Mononuclear cell (primary cell): ENCODE results near the gene ADAM12. TPM values are rescaled to one million over a fixed set of nuclear protein-coding genes. Genes with fewer than 3 reads are reported as not detected.
"Not testable (repeated sequence)": the region's sequence is repeated elsewhere in the genome, so short reads cannot be mapped to it uniquely, and the experiment has no call there.

ENCODE experiments used
- H3K27me3 ChIP-seq: 2 replicates; pipeline ENCODE4 v1.6.0; 2011; ENCODE audit warnings: low read length, control low read depth; ENCODE audit not compliant: insufficient read depth
- H3K4me1 ChIP-seq: 2 replicates; pipeline ENCODE4 v1.5.1; 2011; ENCODE audit warnings: mild to moderate bottlenecking, low read length, control low read depth; ENCODE audit not compliant: insufficient read depth
- H3K4me3 ChIP-seq: 2 replicates; pipeline ENCODE4 v1.5.1; 2011; ENCODE audit warnings: mild to moderate bottlenecking, low read length, moderate library complexity
- H3K9me3 ChIP-seq: 2 replicates; pipeline ENCODE4 v1.5.1; 2011; ENCODE audit warnings: low read depth, mild to moderate bottlenecking, control low read depth, low read length
- total RNA-seq: library from RNA; depleted of rRNA; stranded (reverse); fragments of >200 nt; gene quantifications from one replicate; pipeline ENCODE4 v1.2.3, GENCODE V29; 2012

ADAM12 gene
- total RNA-seq, 1 donor: 1.7 TPM

DNA sequence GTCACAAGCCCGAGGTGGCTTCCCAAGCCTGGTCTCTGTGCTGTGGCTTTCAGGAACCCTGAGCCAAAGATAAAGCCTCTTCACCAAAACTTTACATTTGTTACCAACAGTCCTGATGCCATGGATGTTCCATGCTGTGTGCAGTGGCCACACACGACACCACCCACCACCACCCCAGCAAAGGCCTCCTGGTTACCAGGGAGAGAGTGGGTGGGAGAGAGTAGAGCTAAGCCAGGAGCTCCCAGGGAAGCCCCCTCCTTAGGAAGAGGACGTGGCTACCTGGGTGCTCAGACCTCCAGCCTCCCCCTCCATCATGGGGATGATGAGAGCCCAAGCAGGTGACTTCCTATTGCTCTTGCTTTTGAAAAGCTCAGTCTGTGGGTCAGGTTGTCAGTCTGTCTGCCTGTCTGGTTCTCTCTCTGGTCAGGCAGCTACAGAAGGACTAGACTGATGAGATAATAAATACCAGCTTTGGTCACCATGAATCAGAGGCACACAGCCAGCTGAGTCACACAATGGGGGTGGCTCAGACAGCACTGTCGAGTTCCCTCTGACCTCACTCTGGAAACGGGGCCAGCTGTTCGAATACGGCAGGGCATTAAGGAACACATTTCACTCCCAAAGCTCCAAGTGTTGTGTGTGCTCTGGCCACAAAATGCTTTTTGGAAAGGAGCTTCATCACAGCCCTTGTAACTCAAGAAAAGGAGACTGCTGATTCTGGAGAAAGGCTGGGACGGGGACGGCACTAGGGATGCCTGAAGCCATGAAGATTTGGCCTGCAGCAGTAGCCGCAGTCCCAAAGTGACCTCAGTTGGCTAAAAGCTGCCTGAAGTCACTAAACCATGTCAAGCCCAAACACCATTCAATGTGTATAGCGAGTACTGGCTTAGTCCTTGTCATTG lies 325.9 kb downstream of the ADAM12 start:
- Histone ChIP-seq H3K4me1 (no peaks in the 10 kb centered on the region), H3K4me3 (no peak overlapping the region), H3K27me3 (peaks cover 2% of the 10 kb centered on the region), H3K9me3 (no peaks in the 10 kb centered on the region)

DNA sequence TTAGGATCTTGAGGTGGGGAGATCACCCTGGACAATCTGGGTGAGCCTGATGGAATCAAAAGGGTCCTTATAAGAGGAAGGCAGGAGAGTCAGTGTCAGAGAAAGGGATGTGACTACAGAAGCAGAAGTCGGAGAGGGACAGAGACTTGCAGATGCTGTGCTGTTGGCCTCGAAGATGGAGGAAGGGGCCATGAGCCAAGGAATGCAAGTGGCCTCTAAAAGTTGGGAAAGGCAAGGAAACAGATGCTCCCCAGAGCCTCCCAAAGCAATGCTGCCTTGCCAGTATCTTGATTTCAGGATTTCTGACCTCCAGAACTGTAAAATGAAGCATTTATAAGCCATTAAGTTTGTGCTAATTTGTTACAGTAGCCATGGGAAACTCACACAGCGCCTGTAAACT lies 326.8 kb downstream of the ADAM12 start:
- no peaks in the 10 kb centered on the region for H3K9me3 ChIP-seq
- no peaks in the 10 kb centered on the region for H3K4me1 ChIP-seq
- no peak overlapping the region for H3K4me3 ChIP-seq
- H3K27me3 ChIP-seq: peaks cover 2% of the 10 kb centered on the region

- Histone ChIP-seq H3K9me3 (no peaks in the 10 kb centered on the region), H3K27me3 (peaks cover 2% of the 10 kb centered on the region), H3K4me3 (no peak overlapping the region), H3K4me1 (no peaks in the 10 kb centered on the region)
Measured at GRCh38 chr10:126060261-126060931, 327.9 kb downstream of the ADAM12 start.

DNA sequence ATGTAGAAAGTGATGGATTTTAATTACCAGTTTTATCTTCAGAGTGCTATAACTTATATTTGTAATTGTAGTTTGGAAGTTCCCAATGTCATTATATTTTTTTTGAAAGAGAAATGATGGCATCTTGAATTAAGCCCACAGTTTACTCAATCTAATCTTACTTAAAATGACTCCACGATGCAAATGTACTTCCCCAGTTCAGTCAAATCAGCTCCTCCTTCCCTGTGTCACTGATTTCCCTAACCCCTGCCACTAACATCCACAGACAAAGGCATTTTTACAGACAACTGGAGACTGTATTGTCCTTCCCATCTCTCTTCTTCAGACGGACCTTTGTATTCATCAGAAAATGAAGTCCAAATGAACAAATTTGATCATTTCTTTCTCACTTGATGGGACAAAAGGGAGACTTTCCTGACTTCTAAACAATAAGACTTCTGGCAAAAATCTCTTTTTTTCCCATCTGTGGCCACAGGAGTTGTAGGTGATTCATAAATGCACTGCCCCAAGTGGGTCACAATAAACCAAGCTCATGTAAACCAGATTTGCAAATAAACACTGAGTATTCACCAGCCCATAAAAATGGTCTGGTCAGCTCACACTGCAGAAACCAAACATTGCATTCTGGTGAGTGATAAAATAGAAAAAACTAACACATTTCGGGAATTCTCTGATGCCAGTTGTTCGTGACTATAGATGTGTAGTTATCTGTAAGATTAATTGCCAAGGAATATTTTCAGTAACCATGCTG lies 329.0 kb downstream of the ADAM12 start:
- peaks cover 2% of the 10 kb centered on the region for H3K27me3 ChIP-seq
- no peaks in the 10 kb centered on the region for H3K9me3 ChIP-seq
- H3K4me3 ChIP-seq: no peak overlapping the region
- no peaks in the 10 kb centered on the region for H3K4me1 ChIP-seq

DNA sequence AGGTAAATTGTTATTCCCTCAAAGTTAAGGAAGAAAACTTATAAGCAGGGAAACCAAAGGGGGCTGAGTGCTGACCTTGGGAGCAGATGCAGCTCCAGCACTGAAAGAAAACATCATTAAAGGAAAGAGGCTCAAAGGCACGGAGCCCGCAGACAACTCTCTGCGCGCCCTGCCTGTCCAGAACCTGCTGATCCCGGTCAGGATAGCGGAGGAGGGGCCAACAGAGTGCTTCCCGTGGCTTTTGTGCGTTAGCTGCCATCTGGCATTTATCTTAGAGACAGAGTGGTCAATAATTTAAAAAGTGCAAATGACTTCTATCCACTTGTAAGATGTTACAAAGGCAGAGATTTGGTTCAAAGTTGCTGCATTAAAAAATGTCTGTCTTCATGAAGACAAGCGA lies 329.8 kb downstream of the ADAM12 start:
- no peaks in the 10 kb centered on the region for H3K9me3 ChIP-seq
- H3K4me3 ChIP-seq: no peak overlapping the region
- peaks cover 2% of the 10 kb centered on the region for H3K27me3 ChIP-seq
- H3K4me1 ChIP-seq: no peaks in the 10 kb centered on the region

DNA sequence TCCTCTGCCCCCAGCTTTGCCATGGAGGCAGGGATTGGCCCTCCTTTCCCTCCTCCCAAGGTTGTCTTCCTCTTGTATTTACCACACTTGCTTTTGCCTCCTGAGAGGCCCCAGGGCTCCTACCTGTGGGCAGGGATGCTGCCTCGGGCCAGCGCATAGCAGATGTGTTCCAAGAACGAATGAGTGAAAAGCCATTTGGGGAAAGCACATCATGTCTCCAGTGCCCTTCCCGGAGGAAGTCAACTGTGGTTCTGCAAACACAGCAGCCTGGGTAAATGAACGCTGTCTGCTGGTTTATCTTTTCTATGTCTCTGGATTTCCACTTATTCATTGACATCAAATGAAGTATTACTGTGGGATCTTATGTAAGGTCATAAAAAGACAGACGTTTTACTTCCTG lies 330.2 kb downstream of the ADAM12 start:
- H3K4me3 ChIP-seq: no peak overlapping the region
- H3K9me3 ChIP-seq: no peaks in the 10 kb centered on the region
- peaks cover 2% of the 10 kb centered on the region for H3K27me3 ChIP-seq
- no peaks in the 10 kb centered on the region for H3K4me1 ChIP-seq

DNA sequence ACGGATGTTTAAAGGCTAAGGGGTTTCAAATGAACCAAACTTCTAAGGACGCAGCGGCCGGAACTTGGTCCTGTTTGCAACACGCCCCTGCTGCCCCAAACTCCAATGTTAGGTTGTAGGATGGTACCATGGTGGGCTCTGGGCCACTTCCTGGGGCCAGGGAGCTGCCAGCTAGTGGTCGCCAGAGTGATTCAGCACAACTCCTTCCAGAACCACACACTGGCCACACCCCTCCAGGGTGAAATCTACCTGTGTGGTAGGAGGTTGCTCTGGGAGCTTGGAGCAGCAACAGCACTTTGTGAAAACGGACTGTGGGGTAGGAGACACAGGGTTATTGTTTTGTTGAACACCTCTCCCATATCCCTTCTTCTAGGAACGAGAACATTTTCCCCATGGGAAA lies 330.8 kb downstream of the ADAM12 start:
- Histone ChIP-seq H3K27me3 (peaks cover 2% of the 10 kb centered on the region), H3K4me1 (no peaks in the 10 kb centered on the region), H3K9me3 (no peaks in the 10 kb centered on the region), H3K4me3 (no peak overlapping the region)

GRCh38 chr10:126054191-126054590 lies 334.1 kb downstream of the ADAM12 start:
- H3K4me3 ChIP-seq: no peak overlapping the region
- H3K9me3 ChIP-seq: no peaks in the 10 kb centered on the region
- peaks cover 2% of the 10 kb centered on the region for H3K27me3 ChIP-seq
- no peaks in the 10 kb centered on the region for H3K4me1 ChIP-seq

GRCh38 chr10:126052171-126052570 lies 336.1 kb downstream of the ADAM12 start:
- Histone ChIP-seq H3K4me3 (no peak overlapping the region), H3K4me1 (no peaks in the 10 kb centered on the region), H3K27me3 (no peaks in the 10 kb centered on the region), H3K9me3 (no peaks in the 10 kb centered on the region)

DNA sequence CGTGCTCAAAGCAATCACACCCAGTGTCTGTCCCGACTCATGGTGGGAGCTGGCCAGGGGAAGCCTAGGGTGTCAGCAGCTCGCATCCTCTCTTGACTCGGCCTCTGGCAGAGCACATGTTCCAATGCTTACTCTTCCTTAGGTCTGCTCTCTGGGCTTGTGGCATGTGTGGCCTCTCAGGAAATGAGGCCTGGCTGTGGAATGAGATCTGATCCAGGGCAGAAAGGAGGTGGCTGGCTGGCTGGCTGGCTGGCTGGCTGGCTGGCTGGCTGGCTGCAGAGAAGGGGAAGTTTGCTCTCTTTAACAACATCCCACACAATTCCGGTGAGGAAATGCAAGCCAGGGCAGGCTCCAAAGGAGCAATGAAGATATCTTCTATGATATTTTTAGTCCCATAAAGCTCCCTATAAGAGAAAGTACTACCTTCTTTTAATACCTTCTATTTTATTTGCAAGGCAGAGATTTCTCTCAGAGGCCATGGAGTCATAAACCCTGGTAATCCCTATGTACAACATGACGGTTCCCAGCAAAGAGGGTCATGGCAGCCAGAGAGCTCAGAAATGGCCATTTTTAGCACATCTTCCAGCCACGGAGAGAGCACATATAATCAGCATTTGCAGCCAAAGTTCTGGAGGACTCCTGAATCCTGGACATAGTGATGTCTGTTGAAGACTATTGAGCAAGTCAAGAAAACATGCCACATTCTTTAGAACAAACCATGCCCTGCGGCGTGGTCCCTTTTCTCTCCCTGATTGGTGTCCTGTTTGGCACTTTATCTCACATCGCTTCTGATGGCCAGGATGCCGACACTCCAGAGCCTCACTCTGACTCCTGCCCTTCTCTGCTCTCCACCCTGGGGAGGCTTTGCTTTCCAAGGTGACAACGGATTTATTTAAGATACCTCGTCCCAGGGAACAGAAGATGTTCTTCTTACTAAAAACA lies 338.2 kb downstream of the ADAM12 start:
- Histone ChIP-seq H3K4me3 (no peak overlapping the region), H3K4me1 (no peaks in the 10 kb centered on the region), H3K27me3 (no peaks in the 10 kb centered on the region), H3K9me3 (no peaks in the 10 kb centered on the region)

- not testable (repeated sequence) for H3K27me3 ChIP-seq, H3K4me1 ChIP-seq
Measured at GRCh38 chr10:126047749-126048148, 340.5 kb downstream of the ADAM12 start.

DNA sequence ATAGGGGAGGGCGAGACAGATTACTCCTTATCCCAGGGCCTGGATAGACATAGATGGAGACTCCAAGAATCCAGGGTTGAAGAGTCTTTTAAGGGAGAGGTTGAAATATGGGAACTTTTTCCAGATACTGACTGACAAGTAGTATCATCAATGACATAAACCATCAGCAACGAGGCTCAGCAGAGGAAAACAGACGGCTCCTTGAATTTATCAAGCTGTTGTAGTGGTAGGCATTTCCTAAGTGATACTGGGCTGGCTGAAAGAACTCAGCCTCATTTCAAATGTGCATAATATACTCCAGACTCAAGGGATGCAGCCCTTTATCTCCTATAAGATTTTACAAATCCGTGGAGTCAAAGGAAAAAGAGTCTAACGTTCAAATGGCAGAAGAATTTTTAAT lies 341.4 kb downstream of the ADAM12 start:
- no peaks in the 10 kb centered on the region for H3K27me3 ChIP-seq

More at GRCh38 chr10:126047749-126048148, 340.5 kb downstream of the ADAM12 start:
- not testable (repeated sequence) for H3K9me3 ChIP-seq, H3K4me3 ChIP-seq

GRCh38 chr10:126045861-126046260 lies 342.4 kb downstream of the ADAM12 start:
- H3K9me3 ChIP-seq: no peaks in the 10 kb centered on the region
- peaks cover 23% of the 10 kb centered on the region for H3K4me1 ChIP-seq
- H3K27me3 ChIP-seq: no peaks in the 10 kb centered on the region
- H3K4me3 ChIP-seq: no peak overlapping the region

More for the DNA sequence above, 341.4 kb downstream of the ADAM12 start:
- H3K9me3 ChIP-seq: no peaks in the 10 kb centered on the region
- no peak overlapping the region for H3K4me3 ChIP-seq
- H3K4me1 ChIP-seq: peaks cover 13% of the 10 kb centered on the region

- Histone ChIP-seq H3K4me1 (peaks cover 23% of the 10 kb centered on the region), H3K27me3 (no peaks in the 10 kb centered on the region), H3K9me3 (no peaks in the 10 kb centered on the region), H3K4me3 (no peak overlapping the region)
Measured at GRCh38 chr10:126043389-126043788, 344.9 kb downstream of the ADAM12 start.
